HEK293 (cell line): ENCODE data around the gene DGCR8.

ENCODE experiments used
- CTCF ChIA-PET: fragments of 350-600 bp; formaldehyde crosslinking; extraction: SDS; loops from one replicate; lab custom pipeline; 2021; ENCODE audit warnings: antibody characterized with exemption; lab: Yijun Ruan, JAX
- POLR2A ChIA-PET: fragments of 300-600 bp; formaldehyde crosslinking; extraction: SDS; loops from one replicate; lab custom pipeline; 2020; ENCODE audit warnings: antibody characterized with exemption, inconsistent platforms; lab: Yijun Ruan, JAX
- H3K27ac ChIP-seq: fragments of 200-500 bp; sonication (Bioruptor generic); 2 replicates; pipeline ENCODE4 v1.5.1; 2014; ENCODE audit warnings: low read depth, low read length, control low read depth, inconsistent platforms; ENCODE audit errors: extremely low read depth
- H3K36me3 ChIP-seq, 2 experiments: fragments of 200-500 bp in 1 of 2; sonication (Bioruptor generic) in 1 of 2; 1 replicate in 1 of 2; 2 replicates in 1 of 2; pipeline ENCODE4 v1.5.1; 2014 to 2017; ENCODE audit warnings: inconsistent platforms in 2 of 2, low read length in 2 of 2; ENCODE audit not compliant: control insufficient read depth in 2 of 2, insufficient read depth in 1 of 2
- H3K4me1 ChIP-seq: fragments of 200-500 bp; sonication (Bioruptor generic); 2 replicates; pipeline ENCODE4 v1.5.1; 2014; ENCODE audit warnings: mild to moderate bottlenecking, low read length, inconsistent platforms; ENCODE audit not compliant: control insufficient read depth, insufficient read depth
- H3K4me3 ChIP-seq: 2 replicates; pipeline ENCODE4 v1.5.1; 2011; ENCODE audit warnings: low read depth, mild to moderate bottlenecking, control low read depth, low read length, moderate library complexity
- H3K9me3 ChIP-seq: fragments of 200-500 bp; sonication (Bioruptor generic); 2 replicates; pipeline ENCODE4 v1.5.1; 2014; ENCODE audit warnings: low read depth, low read length, inconsistent platforms; ENCODE audit not compliant: control insufficient read depth, insufficient read depth
- BCL11B ChIP-seq: fragments of 450-650 bp; formaldehyde crosslinking; IDR thresholded peaks from 2 replicates; pipeline ENCODE4 v1.5.1; 2016; ENCODE audit warnings: low read depth, missing biosample characterization, missing genetic modification characterization
- GLIS1 ChIP-seq: fragments of 450-650 bp; formaldehyde crosslinking; IDR thresholded peaks from 2 replicates; pipeline ENCODE4 v1.5.1; 2016; ENCODE audit warnings: missing biosample characterization, missing genetic modification characterization
- GLIS2 ChIP-seq: fragments of 450-650 bp; formaldehyde crosslinking; IDR thresholded peaks from 2 replicates; pipeline ENCODE4 v1.5.1; 2016; ENCODE audit warnings: missing biosample characterization, missing genetic modification characterization
- HIC1 ChIP-seq: fragments of 450-650 bp; formaldehyde crosslinking; IDR thresholded peaks from 2 replicates; pipeline ENCODE4 v1.5.1; 2016; ENCODE audit warnings: missing biosample characterization, missing genetic modification characterization
- KLF1 ChIP-seq: fragments of 450-650 bp; formaldehyde crosslinking; IDR thresholded peaks from 2 replicates; pipeline ENCODE4 v1.5.1; 2016; ENCODE audit warnings: missing biosample characterization, missing genetic modification characterization
- SP7 ChIP-seq: fragments of 450-650 bp; formaldehyde crosslinking; IDR thresholded peaks from 2 replicates; pipeline ENCODE4 v1.5.1; 2016; ENCODE audit warnings: missing biosample characterization, missing genetic modification characterization
- TSHZ1 ChIP-seq: fragments of 450-650 bp; formaldehyde crosslinking; IDR thresholded peaks from 2 replicates; pipeline ENCODE4 v1.5.1; 2016; ENCODE audit warnings: missing biosample characterization, missing genetic modification characterization, borderline replicate concordance
- ZBTB20 ChIP-seq: fragments of 450-650 bp; formaldehyde crosslinking; IDR thresholded peaks from 2 replicates; pipeline ENCODE4 v1.5.1; 2016; ENCODE audit warnings: missing biosample characterization, missing genetic modification characterization
- ZIC2 ChIP-seq: fragments of 450-650 bp; formaldehyde crosslinking; IDR thresholded peaks from 2 replicates; pipeline ENCODE4 v1.5.1; 2016; ENCODE audit warnings: missing biosample characterization, missing genetic modification characterization
- ZNF10 ChIP-seq: fragments of 450-650 bp; formaldehyde crosslinking; IDR thresholded peaks from 2 replicates; pipeline ENCODE4 v1.5.1; 2017; ENCODE audit warnings: missing biosample characterization, missing genetic modification characterization
- ZNF114 ChIP-seq: fragments of 450-650 bp; formaldehyde crosslinking; IDR thresholded peaks from 2 replicates; pipeline ENCODE4 v1.5.0; 2017; ENCODE audit warnings: missing biosample characterization, missing genetic modification characterization
- ZNF121 ChIP-seq: fragments of 450-650 bp; formaldehyde crosslinking; IDR thresholded peaks from 2 replicates; pipeline ENCODE4 v1.5.1; 2016; ENCODE audit warnings: missing biosample characterization, missing genetic modification characterization
- ZNF23 ChIP-seq: fragments of 450-650 bp; formaldehyde crosslinking; IDR thresholded peaks from 2 replicates; pipeline ENCODE4 v1.5.1; 2016; ENCODE audit warnings: missing biosample characterization, missing genetic modification characterization, borderline replicate concordance
- ZNF302 ChIP-seq: fragments of 450-650 bp; formaldehyde crosslinking; IDR thresholded peaks from 2 replicates; pipeline ENCODE4 v1.5.1; 2016; ENCODE audit warnings: missing biosample characterization, missing genetic modification characterization, low read depth
- ZNF37A ChIP-seq: fragments of 450-650 bp; IDR thresholded peaks from 2 replicates; pipeline ENCODE4 v1.5.1; 2018; ENCODE audit warnings: missing biosample characterization, missing genetic modification characterization
- ZNF398 ChIP-seq: fragments of 450-650 bp; formaldehyde crosslinking; IDR thresholded peaks from 2 replicates; pipeline ENCODE4 v1.5.1; 2017; ENCODE audit warnings: missing biosample characterization, missing genetic modification characterization
- ZNF416 ChIP-seq: fragments of 450-650 bp; formaldehyde crosslinking; IDR thresholded peaks from 2 replicates; pipeline ENCODE4 v1.5.1; 2016; ENCODE audit warnings: missing biosample characterization, missing genetic modification characterization
- ZNF426 ChIP-seq: fragments of 450-650 bp; formaldehyde crosslinking; IDR thresholded peaks from 2 replicates; pipeline ENCODE4 v1.5.1; 2017; ENCODE audit warnings: missing biosample characterization, missing genetic modification characterization, mild to moderate bottlenecking, inconsistent platforms, moderate library complexity
- ZNF555 ChIP-seq: fragments of 450-650 bp; formaldehyde crosslinking; conservative IDR thresholded peaks from 2 replicates; pipeline ENCODE4 v1.5.1; 2017; ENCODE audit warnings: missing biosample characterization, mild to moderate bottlenecking, missing genetic modification characterization, inconsistent platforms
- ZNF596 ChIP-seq: fragments of 450-650 bp; IDR thresholded peaks from 2 replicates; pipeline ENCODE4 v1.5.0; 2018; ENCODE audit warnings: missing biosample characterization, mild to moderate bottlenecking, missing genetic modification characterization, moderate library complexity
- ZNF600 ChIP-seq: fragments of 450-650 bp; formaldehyde crosslinking; IDR thresholded peaks from 2 replicates; pipeline ENCODE4 v1.5.1; 2016; ENCODE audit warnings: missing biosample characterization, missing genetic modification characterization
- TF ChIP-seq, protein P1 (sequence below): fragments of 450-650 bp; formaldehyde crosslinking; IDR thresholded peaks from 2 replicates; pipeline ENCODE4 v1.5.0; 2017; ENCODE audit warnings: missing biosample characterization, missing genetic modification characterization, borderline replicate concordance

DGCR8 gene

DNA sequence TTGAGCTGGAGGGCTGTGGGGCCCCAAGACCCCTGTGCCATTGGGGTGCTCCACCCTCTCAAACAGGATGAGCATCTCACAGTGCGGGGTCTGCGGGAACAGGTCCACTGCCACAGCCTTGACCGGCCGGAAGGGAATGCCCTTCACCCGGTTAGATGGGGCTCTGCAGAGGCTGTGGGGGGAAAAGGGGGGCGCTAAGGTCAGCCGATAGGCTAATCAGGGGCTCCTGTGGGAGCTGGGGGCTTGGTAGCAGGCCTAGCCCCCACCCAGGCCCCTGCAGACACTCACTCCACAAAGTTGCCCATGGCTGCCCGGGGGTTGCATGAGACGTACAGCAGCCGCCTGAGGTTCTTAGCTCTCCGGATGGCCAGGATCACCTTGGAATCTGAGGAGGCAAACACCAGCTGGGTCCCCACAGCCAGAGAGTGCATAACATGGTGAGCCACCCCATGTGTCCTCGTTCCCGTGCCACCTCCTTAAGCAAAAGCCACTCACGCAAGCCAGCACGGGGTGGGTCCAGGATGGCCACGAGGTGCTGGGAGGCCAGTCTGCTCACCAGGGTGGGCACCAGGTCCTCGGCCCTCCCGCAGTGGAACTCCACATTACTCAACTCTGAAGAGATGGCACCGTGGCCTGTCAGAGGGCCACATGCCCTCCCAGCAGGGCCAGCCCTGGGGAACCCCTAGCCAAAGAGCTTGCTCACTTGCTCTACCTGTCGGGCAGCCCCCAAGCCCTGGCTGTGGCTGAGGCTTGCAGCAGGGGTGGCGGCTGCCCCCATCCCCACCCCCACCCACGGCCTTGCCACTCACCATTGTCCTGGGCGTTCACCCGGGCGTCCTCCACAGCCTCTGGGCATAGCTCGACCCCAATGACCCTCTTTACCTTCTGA lies 32.8 kb downstream of the DGCR8 start:
- CTCF ChIA-PET = interaction anchor here (0.6 kb wide), 1 partner anchor 172 kb away, joined by 3 read pairs; no protein-coding TSS in a partner anchor
- no peaks in the 10 kb centered on the region for H3K4me1 ChIP-seq
- H3K36me3 ChIP-seq = peaks cover 0 to 84% of the 10 kb centered on the region in 2 experiments; a peak in 2 of 3 replicates
- no peaks in the 10 kb centered on the region for H3K9me3 ChIP-seq
- TF ChIP-seq ZNF121 (no peak), BCL11B (0 out of 2 replicates have a peak, but pooled peaks have one; percentile 12), ZNF600 (tag by site-specific recombination) (peak; percentile 72), ZNF10 (tag by site-specific recombination) (no peak), TSHZ1 (tag by site-specific recombination) (no peak), ZNF398 (tag by site-specific recombination) (no peak), KLF1 (tag by site-specific recombination) (no peak), ZNF555 (tag by site-specific recombination) (no peak), ZNF114 (tag by site-specific recombination) (no peak), GLIS2 (tag by site-specific recombination) (0 out of 2 replicates have a peak, but pooled peaks have one; percentile 30)
- H3K4me3 ChIP-seq = no peak overlapping the region
- POLR2A ChIA-PET = interaction anchor here (0.5 to 1.5 kb wide), 9 partner anchors 9 to 232 kb away, joined by 3 to 6 read pairs (median 4); no protein-coding TSS in a partner anchor
- H3K27ac ChIP-seq = no peak overlapping the region; the same call in 1 of the 2 replicates

DNA sequence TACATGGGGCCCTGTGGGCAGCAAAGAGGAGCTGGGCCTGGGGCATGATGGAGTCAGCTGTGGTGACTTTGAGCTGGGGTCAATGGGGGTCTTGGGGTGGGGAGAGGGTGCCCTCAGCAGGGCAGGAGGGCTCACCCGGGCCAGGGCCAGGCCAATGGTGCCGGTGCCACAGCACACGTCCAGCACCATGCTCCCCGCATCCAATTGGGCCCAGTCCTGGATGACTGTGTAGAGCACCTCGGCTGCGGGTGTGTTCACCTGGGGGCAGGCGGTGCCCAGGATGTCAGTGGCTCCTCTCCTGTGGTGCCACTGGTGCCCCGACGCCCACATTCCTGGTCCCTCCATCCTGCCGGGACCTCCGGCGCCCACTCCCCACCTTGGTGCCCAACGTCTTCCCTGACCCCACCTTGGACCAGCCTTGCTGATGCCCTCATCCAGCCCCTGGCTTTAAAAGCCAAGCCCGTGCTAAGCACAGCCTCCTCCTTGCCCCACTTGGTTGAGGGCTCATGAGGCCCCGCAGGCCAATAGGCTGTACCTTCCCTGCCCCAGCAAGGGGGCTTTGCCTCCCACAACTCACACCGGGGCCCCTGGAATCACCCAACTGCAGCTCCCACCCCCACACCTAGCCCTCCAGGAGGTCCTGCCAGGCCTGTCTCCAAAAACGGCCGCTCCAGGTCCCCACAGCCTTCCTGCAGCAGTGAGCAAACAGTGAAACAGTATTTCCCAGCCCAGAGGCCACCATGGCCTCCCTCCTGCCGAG lies 33.7 kb downstream of the DGCR8 start:
- H3K4me3 ChIP-seq = no peak overlapping the region
- ChIA-PET CTCF (no interaction called here), POLR2A (interaction anchor here (0.5 to 1.5 kb wide), 7 partner anchors 13 to 233 kb away, joined by 3 to 6 read pairs (median 3); no protein-coding TSS in a partner anchor)
- H3K27ac ChIP-seq = no peak overlapping the region
- H3K9me3 ChIP-seq = no peaks in the 10 kb centered on the region
- peaks cover 0 to 84% of the 10 kb centered on the region in 2 experiments; a peak in 2 of 3 replicates for H3K36me3 ChIP-seq
- H3K4me1 ChIP-seq = no peaks in the 10 kb centered on the region
- no peak for TF ChIP-seq ZNF596 (tag by site-specific recombination)
- TF ChIP-seq ZNF23 (tag by site-specific recombination) = no peak
- TF ChIP-seq, protein P1, sequence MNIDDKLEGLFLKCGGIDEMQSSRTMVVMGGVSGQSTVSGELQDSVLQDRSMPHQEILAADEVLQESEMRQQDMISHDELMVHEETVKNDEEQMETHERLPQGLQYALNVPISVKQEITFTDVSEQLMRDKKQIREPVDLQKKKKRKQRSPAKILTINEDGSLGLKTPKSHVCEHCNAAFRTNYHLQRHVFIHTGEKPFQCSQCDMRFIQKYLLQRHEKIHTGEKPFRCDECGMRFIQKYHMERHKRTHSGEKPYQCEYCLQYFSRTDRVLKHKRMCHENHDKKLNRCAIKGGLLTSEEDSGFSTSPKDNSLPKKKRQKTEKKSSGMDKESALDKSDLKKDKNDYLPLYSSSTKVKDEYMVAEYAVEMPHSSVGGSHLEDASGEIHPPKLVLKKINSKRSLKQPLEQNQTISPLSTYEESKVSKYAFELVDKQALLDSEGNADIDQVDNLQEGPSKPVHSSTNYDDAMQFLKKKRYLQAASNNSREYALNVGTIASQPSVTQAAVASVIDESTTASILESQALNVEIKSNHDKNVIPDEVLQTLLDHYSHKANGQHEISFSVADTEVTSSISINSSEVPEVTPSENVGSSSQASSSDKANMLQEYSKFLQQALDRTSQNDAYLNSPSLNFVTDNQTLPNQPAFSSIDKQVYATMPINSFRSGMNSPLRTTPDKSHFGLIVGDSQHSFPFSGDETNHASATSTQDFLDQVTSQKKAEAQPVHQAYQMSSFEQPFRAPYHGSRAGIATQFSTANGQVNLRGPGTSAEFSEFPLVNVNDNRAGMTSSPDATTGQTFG = no peak
- no peak for TF ChIP-seq ZBTB20
- no peak for TF ChIP-seq SP7
- TF ChIP-seq ZNF37A = no peak
- peak; percentile 77 for TF ChIP-seq ZIC2 (tag by site-specific recombination)
- no peak for TF ChIP-seq ZNF416 (tag by site-specific recombination)
- peak; percentile 58; the same call in 1 of the 2 replicates for TF ChIP-seq HIC1 (tag by site-specific recombination)
- TF ChIP-seq ZNF10 (tag by site-specific recombination) = no peak
- TF ChIP-seq ZNF302 (tag by site-specific recombination) = no peak
- TF ChIP-seq GLIS2 (tag by site-specific recombination) = peak; percentile 21; the same call in 1 of the 2 replicates
- TF ChIP-seq ZNF426 = no peak
- peak; percentile 82 for TF ChIP-seq GLIS1
